IMR-90 (cell line): ENCODE measurements around the gene DPH3. TPM values are rescaled to one million over a fixed set of nuclear protein-coding genes. Genes with fewer than 3 reads are reported as not detected.

ENCODE experiments used
- ATAC-seq: fragments of 200-7000 bp; cut with Tn5 transposase; 2 replicates; pipeline ENCODE4 v1.9.1; 2020; ENCODE audit warnings: low read depth, mild to moderate bottlenecking, moderate library complexity
- BruUV-seq: library from RNA; stranded (reverse); fragments of 400-500 nt; replicated peaks from 2 replicates; lab custom pipeline; 2021; lab: Mats Ljungman, UMichigan
- CTCF ChIA-PET: fragments of 300-600 bp; formaldehyde crosslinking; extraction: SDS; loops from one replicate; lab custom pipeline; 2021; ENCODE audit warnings: antibody characterized with exemption; lab: Yijun Ruan, JAX
- POLR2A ChIA-PET: fragments of 300-600 bp; sonication (Branson Sonifier 250); formaldehyde crosslinking; loops from one replicate; lab custom pipeline; 2022; ENCODE audit warnings: antibody characterized with exemption; ENCODE audit not compliant: unreplicated experiment; lab: Charles Lee
- DNase-seq: peaks from one replicate; pipeline ENCODE4 v3.0.0; 2013
- H2AFZ ChIP-seq: replicated peaks from 2 replicates; pipeline ENCODE3; 2013; ENCODE audit warnings: low read length, mild to moderate bottlenecking; ENCODE audit not compliant: poor library complexity
- H2AK5ac ChIP-seq: 2 replicates; pipeline ENCODE4 v1.6.1; 2013; ENCODE audit warnings: low read depth, low read length, inconsistent platforms
- H2AK9ac ChIP-seq: replicated peaks from 2 replicates; pipeline ENCODE3; 2013; ENCODE audit warnings: mild to moderate bottlenecking, low read depth, low read length, moderate library complexity; ENCODE audit not compliant: poor library complexity
- H2BK120ac ChIP-seq: 2 replicates; pipeline ENCODE4 v1.6.1; 2013; ENCODE audit warnings: low read depth, low read length, inconsistent platforms
- H2BK15ac ChIP-seq: 3 replicates; pipeline ENCODE4 v1.6.1; 2013; ENCODE audit warnings: low read depth, low read length, inconsistent platforms
- H2BK20ac ChIP-seq: 2 replicates; pipeline ENCODE4 v1.6.1; 2013; ENCODE audit warnings: low read depth, mild to moderate bottlenecking, inconsistent platforms, low read length, moderate library complexity
- H2BK5ac ChIP-seq: 2 replicates; pipeline ENCODE4 v1.6.1; 2013; ENCODE audit warnings: mild to moderate bottlenecking, low read depth, low read length, inconsistent platforms; ENCODE audit not compliant: poor library complexity, severe bottlenecking
- H3K14ac ChIP-seq: replicated peaks from 2 replicates; pipeline ENCODE4 v1.6.1; 2013; ENCODE audit warnings: low read depth, low read length, inconsistent platforms
- H3K18ac ChIP-seq: 2 replicates; pipeline ENCODE4 v1.6.1; 2013; ENCODE audit warnings: low read depth, low read length, control low read depth
- H3K23ac ChIP-seq: 2 replicates; pipeline ENCODE4 v1.6.1; 2013; ENCODE audit warnings: low read depth, low read length, inconsistent platforms
- H3K27ac ChIP-seq: 2 replicates; pipeline ENCODE4 v1.5.1; 2013; ENCODE audit warnings: mild to moderate bottlenecking, control low read depth, low read length; ENCODE audit not compliant: insufficient read depth
- H3K27me3 ChIP-seq: 2 replicates; pipeline ENCODE4 v1.6.1; 2013; ENCODE audit warnings: low read length; ENCODE audit not compliant: control insufficient read depth, insufficient read depth
- H3K36me3 ChIP-seq: 2 replicates; pipeline ENCODE4 v1.6.1; 2013; ENCODE audit warnings: low read length, mixed read lengths; ENCODE audit not compliant: control insufficient read depth, insufficient read depth
- H3K4ac ChIP-seq: 2 replicates; pipeline ENCODE4 v1.6.1; 2013; ENCODE audit warnings: low read depth, low read length, inconsistent platforms
- H3K4me1 ChIP-seq: 2 replicates; pipeline ENCODE4 v1.6.1; 2013; ENCODE audit warnings: low read length, mixed read lengths; ENCODE audit not compliant: control insufficient read depth, insufficient read depth
- H3K4me2 ChIP-seq: 2 replicates; pipeline ENCODE4 v1.6.1; 2013; ENCODE audit warnings: low read depth, mild to moderate bottlenecking, control low read depth, low read length, moderate library complexity
- H3K4me3 ChIP-seq: 2 replicates; pipeline ENCODE4 v1.5.1; 2013; ENCODE audit warnings: low read depth, mild to moderate bottlenecking, control low read depth, low read length, moderate library complexity; ENCODE audit not compliant: insufficient read depth
- H3K56ac ChIP-seq: 2 replicates; pipeline ENCODE4 v1.6.1; 2013; ENCODE audit warnings: low read length, inconsistent platforms; ENCODE audit not compliant: insufficient read depth; ENCODE audit errors: extremely low read depth
- H3K79me1 ChIP-seq, 2 experiments: 2 replicates each; pipeline ENCODE4 v1.6.1; 2013; ENCODE audit warnings: low read length in 2 of 2, inconsistent platforms in 1 of 2, low read depth in 1 of 2
- H3K9ac ChIP-seq: 2 replicates; pipeline ENCODE4 v1.6.1; 2013; ENCODE audit warnings: low read depth, low read length, control low read depth
- H3K9me1 ChIP-seq: 2 replicates; pipeline ENCODE4 v1.6.1; 2013; ENCODE audit warnings: low read length, inconsistent platforms; ENCODE audit not compliant: insufficient read depth
- H3K9me3 ChIP-seq: 2 replicates; pipeline ENCODE4 v1.6.1; 2013; ENCODE audit warnings: low read length; ENCODE audit not compliant: control insufficient read depth, insufficient read depth
- H4K20me1 ChIP-seq: 2 replicates; pipeline ENCODE4 v1.6.1; 2013; ENCODE audit warnings: low read length, inconsistent platforms; ENCODE audit not compliant: insufficient read depth
- H4K5ac ChIP-seq: 2 replicates; pipeline ENCODE4 v1.6.1; 2013; ENCODE audit warnings: mild to moderate bottlenecking, low read depth, low read length, control low read depth
- H4K8ac ChIP-seq, 2 experiments: 2 replicates each; pipeline ENCODE4 v1.6.1; 2013; ENCODE audit warnings: low read depth in 2 of 2, low read length in 2 of 2, control low read depth in 1 of 2, inconsistent platforms in 1 of 2
- H4K91ac ChIP-seq: 2 replicates; pipeline ENCODE4 v1.6.1; 2013; ENCODE audit warnings: low read depth, low read length, inconsistent platforms; ENCODE audit not compliant: insufficient read depth
- BHLHE40 ChIP-seq: fragments of 150-350 bp; IDR thresholded peaks from 2 replicates; pipeline ENCODE4 v1.6.1; 2016; ENCODE audit warnings: mild to moderate bottlenecking, low read depth, low read length
- CEBPB ChIP-seq: IDR thresholded peaks from 2 replicates; pipeline ENCODE4 v1.6.1; 2012; ENCODE audit warnings: low read depth, low read length, improper control_type of control experiment
- CHD1 ChIP-seq: IDR thresholded peaks from 2 replicates; pipeline ENCODE4 v1.6.1; 2012; ENCODE audit warnings: low read depth, low read length, improper control_type of control experiment
- CTCF ChIP-seq: conservative IDR thresholded peaks from 2 replicates; pipeline ENCODE4 v1.5.1; 2012; ENCODE audit warnings: mild to moderate bottlenecking, low read depth, low read length, improper control_type of control experiment
- ELK1 ChIP-seq: fragments of 150-350 bp; IDR thresholded peaks from 2 replicates; pipeline ENCODE4 v1.6.1; 2016; ENCODE audit warnings: low read depth, mild to moderate bottlenecking, low read length, moderate library complexity, borderline replicate concordance
- FOS ChIP-seq: fragments of 150-350 bp; IDR thresholded peaks from 2 replicates; pipeline ENCODE4 v1.6.1; 2016; ENCODE audit warnings: low read depth, low read length
- MAFK ChIP-seq: IDR thresholded peaks from 2 replicates; pipeline ENCODE4 v1.6.1; 2012; ENCODE audit warnings: low read depth, low read length, improper control_type of control experiment
- MAZ ChIP-seq: IDR thresholded peaks from 2 replicates; pipeline ENCODE4 v1.6.1; 2012; ENCODE audit warnings: low read depth, mild to moderate bottlenecking, low read length, improper control_type of control experiment, moderate library complexity, borderline replicate concordance
- MXI1 ChIP-seq: IDR thresholded peaks from 2 replicates; pipeline ENCODE4 v1.6.1; 2012; ENCODE audit warnings: low read depth, mild to moderate bottlenecking, low read length, moderate library complexity, borderline replicate concordance
- NFE2L2 ChIP-seq: fragments of 150-350 bp; IDR thresholded peaks from 2 replicates; pipeline ENCODE4 v1.6.1; 2016; ENCODE audit warnings: low read depth, mild to moderate bottlenecking, low read length
- POLR2A ChIP-seq: IDR thresholded peaks from 2 replicates; pipeline ENCODE4 v1.6.1; 2012; ENCODE audit warnings: mild to moderate bottlenecking, low read depth, low read length
- RAD21 ChIP-seq: IDR thresholded peaks from 2 replicates; pipeline ENCODE4 v1.6.1; 2012; ENCODE audit warnings: low read length, improper control_type of control experiment
- RFX5 ChIP-seq: IDR thresholded peaks from 2 replicates; pipeline ENCODE4 v1.8.0; 2012; ENCODE audit warnings: low read depth, mild to moderate bottlenecking, low read length, moderate library complexity
- SMC3 ChIP-seq: fragments of 150-350 bp; IDR thresholded peaks from 2 replicates; pipeline ENCODE4 v1.6.1; 2016; ENCODE audit warnings: low read depth, mild to moderate bottlenecking, antibody characterized with exemption, low read length, moderate library complexity
- WGBS, 2 experiments: methylation state at CpG; one replicate each; pipeline versions ENCODE4 v1.1.5 to v1.1.7; 2013; ENCODE audit warnings: missing lambda C conversion rate in 2 of 2; ENCODE audit not compliant: insufficient read length in 1 of 2; ENCODE audit errors: extremely low coverage in 2 of 2; 5-methylcytosine and 5-hydroxymethylcytosine counted together
- dilution Hi-C: fragments of 300-500 bp; cut with HindIII; formaldehyde crosslinking; loops from one replicate; pipeline ENCODE4 v1.14.3; 2018; ENCODE audit warnings: low sequenced_read_pairs; ENCODE audit not compliant: unreplicated experiment
- in situ Hi-C: fragments of 300-500 bp; cut with MboI; formaldehyde crosslinking; loops from 3 replicates; pipeline ENCODE4 v1.14.3; 2019; ENCODE audit warnings: low sequenced_read_pairs, inconsistent platforms, mixed read lengths
- intact Hi-C: fragments of 100-400 bp; cut with micrococcal nuclease; formaldehyde crosslinking; loops from 2 replicates; pipeline ENCODE4 v1.10.0; 2022
- polyA plus RNA-seq, 3 experiments: library from polyadenylated mRNA; depleted of rRNA; stranded (reverse); fragments of >200 nt; gene quantifications; 2 replicates each; pipeline ENCODE4 v1.2.3, GENCODE V29; 2012; ENCODE audit warnings: low replicate concordance in 1 of 3
- total RNA-seq: library from RNA; depleted of rRNA; stranded (reverse); fragments of >200 nt; gene quantifications from 2 replicates; pipeline ENCODE4 v1.2.3, GENCODE V29; 2012
- TF ChIP-seq, protein P1 (sequence below): fragments of 150-350 bp; IDR thresholded peaks from 2 replicates; pipeline ENCODE4 v1.6.1; 2017; ENCODE audit warnings: mild to moderate bottlenecking, antibody characterized with exemption, low read length, low read depth

Gene DPH3
- total and polyA plus RNA-seq, 2 of the 4 experiments (the other 2 are of a cell fraction): 12.9 to 32.1 TPM

DNA sequence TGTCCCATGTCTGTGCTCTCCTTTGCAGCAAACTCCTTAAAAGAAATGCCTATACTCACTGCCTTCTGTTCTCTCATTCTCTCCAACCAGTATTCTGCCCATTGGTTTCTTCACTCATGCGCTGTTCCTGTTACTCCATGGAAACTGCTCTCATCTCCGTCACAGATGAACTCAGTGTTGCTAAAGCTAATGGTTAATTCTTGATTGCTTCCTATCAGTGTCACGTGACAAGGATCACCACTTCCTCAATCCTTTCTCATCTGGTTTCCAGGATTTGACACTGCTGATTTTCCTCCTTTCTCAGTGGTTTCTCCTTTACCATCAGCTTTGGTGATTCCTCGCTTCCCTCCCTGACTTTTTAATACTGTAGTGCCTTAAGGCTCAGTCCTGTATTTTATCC, 2.6 kb downstream of the DPH3 start:
- TF ChIP-seq MXI1 (no peak), RAD21 (no peak), MAZ (no peak), CHD1 (no peak), NFE2L2 (no peak), BHLHE40 (no peak), CTCF (no peak), FOS (no peak), CEBPB (no peak), SMC3 (no peak), ELK1 (no peak), MAFK (no peak), POLR2A (no peak), RFX5 (no peak)
- TF ChIP-seq, protein P1, sequence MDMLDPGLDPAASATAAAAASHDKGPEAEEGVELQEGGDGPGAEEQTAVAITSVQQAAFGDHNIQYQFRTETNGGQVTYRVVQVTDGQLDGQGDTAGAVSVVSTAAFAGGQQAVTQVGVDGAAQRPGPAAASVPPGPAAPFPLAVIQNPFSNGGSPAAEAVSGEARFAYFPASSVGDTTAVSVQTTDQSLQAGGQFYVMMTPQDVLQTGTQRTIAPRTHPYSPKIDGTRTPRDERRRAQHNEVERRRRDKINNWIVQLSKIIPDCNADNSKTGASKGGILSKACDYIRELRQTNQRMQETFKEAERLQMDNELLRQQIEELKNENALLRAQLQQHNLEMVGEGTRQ: no peak
- Histone ChIP-seq H3K9ac (no peak overlapping the region), H3K4ac (no peak overlapping the region), H2BK15ac (no peak overlapping the region), H3K4me1 (no peaks in the 10 kb centered on the region), H2BK20ac (no peak overlapping the region), H2AK9ac (no peak overlapping the region), H3K9me3 (no peaks in the 10 kb centered on the region), H3K27ac (no peak overlapping the region), H3K36me3 (peaks cover 5% of the 10 kb centered on the region), H2AFZ (no peak overlapping the region), H3K4me2 (no peak overlapping the region), H4K20me1 (no peaks in the 10 kb centered on the region), H3K79me1 (peaks cover 37 to 50% of the 10 kb centered on the region in 2 experiments), H3K14ac (no peak overlapping the region), H3K18ac (no peak overlapping the region), H3K9me1 (peaks cover 3% of the 10 kb centered on the region; the same call in 1 of the 2 replicates), H4K8ac (no peak overlapping the region), H2BK5ac (no peak overlapping the region), H3K4me3 (no peak overlapping the region), H3K56ac (no peak overlapping the region), H3K27me3 (no peaks in the 10 kb centered on the region), H2BK120ac (no peak overlapping the region), H2AK5ac (no peak overlapping the region), H3K23ac (no peak overlapping the region), H4K5ac (no peak overlapping the region), H4K91ac (no peak overlapping the region)
- POLR2A ChIA-PET: no interaction called here
- dilution Hi-C loops (no loop called here), in situ Hi-C loops (no loop called here), intact Hi-C loops (no loop called here)
- WGBS, 2 experiments: 88% methylated on average over 3 of the region's 4 CpGs; no CpG with 5 or more reads in 1 of the 2 experiments
- no TSS peak for BruUV-seq
- DNase-seq (no peak), ATAC-seq (no peak)
- CTCF ChIA-PET: no interaction called here
